GM18498 (cell line): ENCODE measurements around the gene RBBP8.
"Not testable (repeated sequence)": the region's sequence is repeated elsewhere in the genome, so short reads cannot be mapped to it uniquely, and the experiment has no call there.

Experiments used
- ATAC-seq: cut with Tn5 transposase; IDR thresholded peaks from one replicate; pipeline ENCODE4 v1.9.1; 2021; ENCODE audit warnings: mild to moderate bottlenecking, moderate library complexity; ENCODE audit not compliant: unreplicated experiment

Gene RBBP8

GRCh38 chr18:22933206-22933965, at the start of gene RBBP8:
Gene RBBP8 (plus strand): TSS chr18:22933328. CDS start chr18:22936852, 3,524 bp downstream.
- ATAC-seq: peak; percentile 88

DNA sequence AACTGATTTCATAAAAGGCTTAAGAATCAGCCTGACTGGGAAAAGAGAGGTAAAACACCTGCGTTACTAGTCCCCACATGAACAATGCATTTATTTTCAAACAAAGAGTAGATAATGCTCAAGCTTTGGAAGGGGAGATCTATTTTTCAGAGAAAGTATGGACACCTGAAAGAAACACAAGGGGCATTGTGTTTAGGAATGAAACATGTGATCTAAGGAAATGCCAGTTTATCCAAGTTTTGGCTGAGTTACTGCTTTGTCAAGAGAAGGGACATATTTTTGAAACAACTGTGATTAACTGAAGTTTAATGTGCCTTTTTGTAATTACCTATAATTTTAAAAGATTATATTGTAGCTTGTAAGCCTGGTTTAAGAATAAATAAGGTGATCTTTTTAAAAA, 49.3 kb upstream of the RBBP8 start:
- ATAC-seq: no peak

DNA sequence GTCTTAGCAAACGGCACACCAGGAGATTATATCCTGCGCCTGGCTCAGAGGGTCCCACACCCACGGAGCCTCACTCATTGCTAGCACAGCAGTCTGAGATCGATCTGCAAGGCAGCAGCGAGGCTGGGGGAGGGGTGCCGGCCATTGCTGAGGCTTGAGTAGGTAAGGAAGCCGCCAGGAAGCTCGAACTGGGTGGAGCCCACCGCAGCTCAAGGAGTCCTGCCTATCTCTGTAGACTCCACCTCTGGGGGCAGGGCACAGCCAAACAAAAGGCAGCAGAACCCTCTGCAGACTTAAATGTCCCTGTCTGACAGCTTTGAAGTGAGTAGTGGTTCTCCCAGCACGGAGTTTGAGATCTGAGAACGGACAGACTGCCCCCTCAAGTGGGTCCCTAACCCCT, 47.4 kb upstream of the RBBP8 start:
- not testable (repeated sequence) for ATAC-seq

- ATAC-seq: no peak
These were observed 33.7 kb upstream of the RBBP8 start for GRCh38 chr18:22899421-22899820.

- ATAC-seq: no peak
These were observed 32.4 kb upstream of the RBBP8 start for GRCh38 chr18:22900558-22901238.

- ATAC-seq: no peak
These were observed 31.0 kb upstream of the RBBP8 start for GRCh38 chr18:22902093-22902492.

- not testable (repeated sequence) for ATAC-seq
These were observed 29.9 kb upstream of the RBBP8 start for GRCh38 chr18:22903248-22903647.

DNA sequence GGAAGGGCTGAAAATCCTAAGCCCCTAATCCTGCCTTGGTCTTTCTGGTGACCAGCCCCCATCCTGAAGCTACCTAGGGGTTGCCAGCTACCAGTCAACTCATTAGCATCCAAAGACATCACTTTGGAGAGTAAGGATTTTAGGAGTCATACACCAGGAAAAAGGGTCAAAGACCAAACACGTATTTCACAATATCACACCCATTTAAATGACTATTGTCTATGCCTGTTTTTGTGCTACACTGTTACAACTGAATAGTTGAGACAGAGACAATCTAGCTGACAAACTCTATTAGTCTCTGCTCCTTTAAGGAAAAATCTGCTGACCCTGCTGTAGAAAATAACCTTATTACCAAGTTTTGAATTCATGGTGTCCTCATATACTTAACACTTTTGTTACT, 21.0 kb upstream of the RBBP8 start:
- no peak for ATAC-seq

GRCh38 chr18:22912835-22913234, 20.3 kb upstream of the RBBP8 start:
- no peak for ATAC-seq

DNA sequence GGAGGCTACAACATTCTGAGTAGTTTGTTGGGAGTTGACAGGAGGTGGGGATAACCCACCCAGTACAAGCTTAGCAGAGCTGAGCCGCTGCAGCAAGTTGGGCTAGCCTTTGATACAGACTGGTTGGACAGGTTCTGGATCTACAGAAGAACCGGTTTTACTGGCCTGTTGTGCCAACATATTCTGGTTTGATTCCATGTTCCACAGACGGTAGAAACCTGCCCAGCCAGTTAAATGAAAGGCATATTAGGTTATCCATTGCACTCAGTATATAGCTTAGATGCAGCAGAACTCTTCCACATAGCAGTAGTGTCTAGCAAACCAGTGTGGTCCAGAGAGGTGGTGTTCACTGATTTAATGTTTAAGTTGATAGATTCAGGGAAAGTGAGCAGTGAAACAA, 19.3 kb upstream of the RBBP8 start:
- ATAC-seq: no peak

GRCh38 chr18:22914633-22915032, 18.5 kb upstream of the RBBP8 start:
- no peak for ATAC-seq

GRCh38 chr18:22915337-22915736, 17.8 kb upstream of the RBBP8 start:
- no peak for ATAC-seq

- no peak for ATAC-seq
These were observed 11.4 kb upstream of the RBBP8 start for GRCh38 chr18:22921772-22922171.

GRCh38 chr18:22924589-22924988, 8.5 kb upstream of the RBBP8 start:
- no peak for ATAC-seq

DNA sequence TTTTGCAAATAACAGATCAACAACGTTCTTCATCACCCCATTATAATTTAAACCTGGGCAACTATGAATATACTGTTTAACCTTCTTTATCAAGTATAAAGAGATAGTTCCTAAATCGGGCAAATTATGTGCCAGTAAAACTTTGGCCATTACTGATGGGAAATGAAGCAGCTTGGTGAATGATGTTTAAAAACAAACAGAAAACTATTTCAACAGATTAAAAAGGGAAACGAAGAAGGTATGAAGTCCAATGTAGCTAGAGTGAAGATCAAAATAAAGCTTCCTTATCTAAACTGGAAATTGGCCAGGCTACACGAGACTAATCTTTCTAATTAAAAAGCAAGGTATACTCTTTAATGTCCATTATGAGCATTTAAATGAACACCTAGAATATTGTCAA, 6.7 kb upstream of the RBBP8 start:
- no peak for ATAC-seq

GRCh38 chr18:22928339-22928738, 4.8 kb upstream of the RBBP8 start:
- ATAC-seq: no peak

DNA sequence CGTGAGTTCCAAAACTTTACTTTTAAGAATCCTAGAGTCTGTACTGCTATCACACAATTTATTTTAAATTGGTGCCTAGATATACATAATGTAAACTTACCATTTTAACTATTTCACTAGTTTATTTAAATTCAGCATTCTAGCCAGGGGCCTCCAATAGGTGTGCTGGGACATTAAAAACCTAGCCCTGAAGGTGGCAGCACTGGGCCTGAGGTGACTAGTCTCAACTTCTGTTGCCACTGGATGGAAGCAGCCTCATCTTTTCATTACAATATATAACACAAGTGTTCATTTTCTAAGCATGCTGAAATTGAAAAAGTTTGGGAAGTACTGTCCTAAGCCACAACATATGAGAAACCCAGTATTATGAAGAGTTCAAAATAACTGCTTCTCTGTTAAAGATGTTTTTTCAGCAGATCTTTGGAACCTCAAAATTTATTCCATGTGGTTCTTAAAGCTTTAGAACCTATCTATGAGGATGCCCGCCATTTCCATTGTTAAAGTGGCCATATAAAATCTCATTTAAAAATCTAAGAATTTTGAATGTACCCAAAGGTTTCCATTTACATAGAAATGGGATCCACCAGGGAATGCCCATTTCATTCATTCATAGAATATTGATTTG, 2.9 kb upstream of the RBBP8 start:
- peak; percentile 34 for ATAC-seq

GRCh38 chr18:22932885-22933205, 283 bp upstream of the RBBP8 start:
- ATAC-seq: peak; percentile 29

- ATAC-seq: peak; percentile 14
These were observed 867 bp downstream of the RBBP8 start for GRCh38 chr18:22933966-22934423.

DNA sequence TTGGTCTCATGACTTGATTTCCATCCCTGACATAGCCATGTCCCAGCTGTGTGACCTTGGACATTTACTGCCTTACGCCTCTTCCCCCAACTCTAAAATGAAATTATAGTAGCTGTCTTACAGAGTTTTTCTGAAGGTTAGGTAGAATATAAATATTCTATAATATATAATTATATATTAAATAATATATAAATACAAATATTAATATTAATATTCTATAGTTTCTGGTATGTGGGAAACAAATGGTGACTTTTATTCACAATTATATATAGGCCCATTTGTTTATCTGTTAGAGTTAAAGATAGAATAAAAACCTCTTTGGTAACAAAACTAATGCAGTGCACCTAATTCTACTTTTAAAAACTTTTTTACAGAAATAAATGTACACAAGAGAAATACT, 1.7 kb downstream of the RBBP8 start:
- no peak for ATAC-seq

DNA sequence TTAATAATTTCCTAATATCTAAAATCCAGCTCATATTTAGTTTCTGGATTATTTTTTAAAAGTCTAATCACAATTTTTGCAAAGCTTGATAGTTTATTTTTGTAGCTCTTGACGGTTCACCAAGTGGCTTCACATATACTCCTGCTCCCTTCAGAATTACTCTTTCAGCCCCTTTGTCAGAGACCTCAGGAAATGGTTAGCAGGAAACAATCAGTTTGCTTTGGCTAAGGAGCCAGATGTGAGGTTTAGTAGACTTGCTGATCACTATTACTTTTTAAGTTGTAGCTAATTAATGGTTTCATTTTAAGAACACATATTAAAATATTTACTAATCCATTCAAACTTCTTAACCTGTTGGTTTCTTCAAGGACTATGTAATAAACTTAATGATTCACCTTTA, 2.3 kb downstream of the RBBP8 start:
- no peak for ATAC-seq

DNA sequence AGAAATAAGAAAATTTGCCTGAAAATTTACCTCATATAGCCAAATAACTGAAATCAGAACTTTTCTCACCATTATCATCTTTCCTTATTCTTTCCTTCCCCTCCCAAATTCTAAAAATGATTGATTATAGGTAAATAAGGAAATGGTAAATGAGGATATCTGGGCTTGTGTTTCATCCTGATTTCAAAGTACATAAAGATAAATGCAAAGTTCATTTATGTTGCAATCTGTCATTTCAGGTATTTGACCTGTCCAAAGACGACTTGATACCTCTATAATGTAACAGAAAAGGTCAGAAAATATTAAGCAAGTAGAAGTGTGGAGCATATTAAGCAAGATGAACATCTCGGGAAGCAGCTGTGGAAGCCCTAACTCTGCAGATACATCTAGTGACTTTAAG, 3.4 kb downstream of the RBBP8 start:
- no peak for ATAC-seq
